ENCODE measurements around the gene SUGCT. TPM values are rescaled to one million over a fixed set of nuclear protein-coding genes. Genes with fewer than 3 reads are reported as not detected.

SUGCT gene
- total and polyA plus RNA-seq, 12 donors, result 8.4 to 96.4 (median 25.5) TPM

DNA sequence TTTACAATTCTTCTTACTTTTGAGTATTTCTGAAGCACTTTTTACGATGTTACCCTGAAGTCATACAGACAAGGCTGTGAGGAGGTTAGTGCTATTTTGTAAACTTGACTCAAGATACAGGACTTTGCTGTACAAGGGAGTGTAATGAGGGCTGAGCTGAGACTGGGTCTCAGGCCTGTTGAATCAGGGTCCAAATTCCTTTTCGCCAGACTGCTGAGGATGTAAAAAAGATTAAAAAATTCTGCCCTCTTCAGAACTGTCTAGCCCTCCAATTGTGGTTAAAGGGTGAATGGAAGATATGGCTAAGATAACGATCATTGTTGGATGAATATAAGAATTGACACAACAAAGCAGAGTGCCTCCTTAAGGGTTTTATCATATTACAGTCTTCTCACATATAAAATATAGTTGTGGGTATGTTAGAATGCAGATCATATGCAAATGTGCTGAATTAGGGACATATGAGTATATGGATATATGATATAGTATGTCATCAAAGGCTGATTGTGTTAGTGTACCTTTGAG is 165.4 kb downstream of the SUGCT start:
- H3K27ac ChIP-seq, result no peak overlapping the region
- H3K36me3 ChIP-seq (replicated peaks in 1 of 2), result no peaks in the 10 kb centered on the region
- H3K4me3 ChIP-seq, result no peak overlapping the region
- intact Hi-C loops (cut with DNase I), result no loop called here
- H3K9me3 ChIP-seq (replicated peaks in 1 of 3), result no peaks in the 10 kb centered on the region
- TF ChIP-seq, protein P1, sequence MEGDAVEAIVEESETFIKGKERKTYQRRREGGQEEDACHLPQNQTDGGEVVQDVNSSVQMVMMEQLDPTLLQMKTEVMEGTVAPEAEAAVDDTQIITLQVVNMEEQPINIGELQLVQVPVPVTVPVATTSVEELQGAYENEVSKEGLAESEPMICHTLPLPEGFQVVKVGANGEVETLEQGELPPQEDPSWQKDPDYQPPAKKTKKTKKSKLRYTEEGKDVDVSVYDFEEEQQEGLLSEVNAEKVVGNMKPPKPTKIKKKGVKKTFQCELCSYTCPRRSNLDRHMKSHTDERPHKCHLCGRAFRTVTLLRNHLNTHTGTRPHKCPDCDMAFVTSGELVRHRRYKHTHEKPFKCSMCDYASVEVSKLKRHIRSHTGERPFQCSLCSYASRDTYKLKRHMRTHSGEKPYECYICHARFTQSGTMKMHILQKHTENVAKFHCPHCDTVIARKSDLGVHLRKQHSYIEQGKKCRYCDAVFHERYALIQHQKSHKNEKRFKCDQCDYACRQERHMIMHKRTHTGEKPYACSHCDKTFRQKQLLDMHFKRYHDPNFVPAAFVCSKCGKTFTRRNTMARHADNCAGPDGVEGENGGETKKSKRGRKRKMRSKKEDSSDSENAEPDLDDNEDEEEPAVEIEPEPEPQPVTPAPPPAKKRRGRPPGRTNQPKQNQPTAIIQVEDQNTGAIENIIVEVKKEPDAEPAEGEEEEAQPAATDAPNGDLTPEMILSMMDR (IDR thresholded peaks at IDR 0.05), result no peak
- no peak for TF ChIP-seq POLR2A (IDR thresholded peaks at IDR 0.05)
- 93 to 96% (median 94%) methylated on average over 3 of the region's 3 CpGs for WGBS, 4 donors
- no peaks in the 10 kb centered on the region for H3K4me1 ChIP-seq (replicated peaks in 1 of 2)
- no peak for DNase-seq
- no peaks in the 10 kb centered on the region for H3K27me3 ChIP-seq

DNA sequence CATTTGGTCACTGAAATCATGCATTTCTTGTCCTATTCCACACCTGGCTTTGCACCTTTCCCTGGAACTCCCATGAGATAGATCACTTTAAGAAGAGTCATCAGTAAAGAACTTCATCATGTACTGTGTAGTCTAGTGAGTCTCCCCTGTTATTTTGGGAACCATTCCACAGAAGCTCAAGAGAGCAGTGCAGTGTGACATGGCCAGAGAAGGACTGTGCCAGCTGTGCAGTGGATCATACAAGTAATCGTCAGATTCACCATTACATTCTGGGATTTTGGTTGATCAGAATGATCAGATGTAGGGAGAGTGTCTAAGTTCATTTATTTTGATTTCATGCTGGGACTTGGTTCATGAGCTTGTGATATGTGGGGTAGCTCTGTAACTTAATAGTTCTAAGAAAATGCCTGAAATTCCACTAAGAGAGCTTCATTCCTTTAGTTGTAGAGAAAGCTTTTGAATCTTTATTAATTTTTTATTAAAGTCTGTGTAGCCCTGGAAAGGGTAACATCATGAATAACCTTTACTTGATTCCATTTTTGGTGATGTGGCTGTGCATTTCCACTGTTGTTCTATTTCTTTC is 166.8 kb downstream of the SUGCT start:
- intact Hi-C loops (cut with DNase I), result no loop called here
- no peaks in the 10 kb centered on the region for H3K36me3 ChIP-seq (replicated peaks in 1 of 2)
- WGBS, 4 donors, result 56 to 74% (median 64%) methylated on average over 1 of the region's 1 CpG
- no peaks in the 10 kb centered on the region for H3K9me3 ChIP-seq (replicated peaks in 1 of 3)
- no peak overlapping the region for H3K4me3 ChIP-seq
- no peaks in the 10 kb centered on the region for H3K4me1 ChIP-seq (replicated peaks in 1 of 2)
- no peak overlapping the region for H3K27ac ChIP-seq
- TF ChIP-seq, protein P1 (IDR thresholded peaks at IDR 0.05), result no peak
- TF ChIP-seq POLR2A (IDR thresholded peaks at IDR 0.05), result no peak
- no peaks in the 10 kb centered on the region for H3K27me3 ChIP-seq
- DNase-seq, result no peak

DNA sequence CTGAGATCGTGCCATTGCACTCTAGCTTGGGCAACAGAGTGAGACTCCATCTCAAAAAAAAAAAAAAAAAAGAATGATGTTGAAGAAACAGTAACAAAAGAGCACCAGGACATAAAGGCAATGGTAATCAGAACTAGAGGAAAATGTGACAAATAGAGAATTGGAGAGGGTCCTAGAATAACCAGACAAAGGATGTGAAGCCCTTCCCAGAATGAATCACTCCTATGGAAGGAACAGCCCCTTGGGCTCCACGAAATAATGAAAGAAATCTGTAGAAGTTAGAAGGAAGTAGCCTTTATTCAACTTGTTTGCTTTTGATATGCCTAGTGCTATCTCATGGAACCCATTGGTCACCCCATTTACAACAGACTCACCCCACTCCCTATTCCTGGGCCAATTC is 169.2 kb downstream of the SUGCT start:
- intact Hi-C loops (cut with DNase I), result no loop called here
- no peaks in the 10 kb centered on the region for H3K4me1 ChIP-seq (replicated peaks in 1 of 2)
- H3K4me3 ChIP-seq, result no peak overlapping the region
- DNase-seq, result no peak
- H3K27me3 ChIP-seq, result no peaks in the 10 kb centered on the region
- H3K9me3 ChIP-seq (replicated peaks in 1 of 3), result no peaks in the 10 kb centered on the region
- no peak overlapping the region for H3K27ac ChIP-seq
- no peak for TF ChIP-seq POLR2A (IDR thresholded peaks at IDR 0.05)
- TF ChIP-seq, protein P1 (IDR thresholded peaks at IDR 0.05), result no peak
- 85 to 93% (median 90%) methylated on average over 2 of the region's 2 CpGs for WGBS, 4 donors
- H3K36me3 ChIP-seq (replicated peaks in 1 of 2), result no peaks in the 10 kb centered on the region

DNA sequence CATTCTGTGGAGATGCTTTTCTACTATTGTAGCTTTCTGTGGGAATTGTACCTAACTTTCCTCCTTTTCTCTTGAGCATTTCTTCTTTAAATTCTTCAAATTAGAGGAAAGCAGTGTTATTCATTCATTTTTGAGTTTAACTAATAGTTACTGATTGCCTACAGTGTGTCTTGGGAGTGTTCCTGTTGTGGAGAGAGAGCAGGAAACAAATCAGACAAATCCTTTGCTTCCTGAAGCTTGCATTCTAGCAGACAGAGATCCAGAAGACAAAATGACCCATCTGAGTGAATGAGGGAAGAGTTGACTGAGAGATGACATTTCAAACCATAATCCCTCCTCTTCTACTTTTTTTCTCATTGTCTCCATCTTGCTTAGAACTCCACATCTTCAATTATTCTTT is 170.4 kb downstream of the SUGCT start:
- Histone ChIP-seq H3K36me3 (replicated peaks in 1 of 2) (no peaks in the 10 kb centered on the region), H3K4me3 (no peak overlapping the region), H3K9me3 (replicated peaks in 1 of 3) (no peaks in the 10 kb centered on the region), H3K4me1 (replicated peaks in 1 of 2) (no peaks in the 10 kb centered on the region), H3K27me3 (no peaks in the 10 kb centered on the region), H3K27ac (no peak overlapping the region)
- TF ChIP-seq, protein P1 (IDR thresholded peaks at IDR 0.05), result no peak
- no peak for TF ChIP-seq POLR2A (IDR thresholded peaks at IDR 0.05)
- intact Hi-C loops (cut with DNase I), result no loop called here
- no peak for DNase-seq
